IMR-90 (cell line): ENCODE measurements around the gene RALGPS1. TPM values are rescaled to one million over a fixed set of nuclear protein-coding genes. Genes with fewer than 3 reads are reported as not detected.

Experiments used
- ATAC-seq: fragments of 200-7000 bp; cut with Tn5 transposase; 2 replicates; pipeline ENCODE4 v1.9.1; 2020; ENCODE audit warnings: low read depth, mild to moderate bottlenecking, moderate library complexity
- BruUV-seq: library from RNA; stranded (reverse); fragments of 400-500 nt; replicated peaks from 2 replicates; lab custom pipeline; 2021; lab: Mats Ljungman, UMichigan
- CTCF ChIA-PET: fragments of 300-600 bp; formaldehyde crosslinking; extraction: SDS; loops from one replicate; lab custom pipeline; 2021; ENCODE audit warnings: antibody characterized with exemption; lab: Yijun Ruan, JAX
- POLR2A ChIA-PET: fragments of 300-600 bp; sonication (Branson Sonifier 250); formaldehyde crosslinking; loops from one replicate; lab custom pipeline; 2022; ENCODE audit warnings: antibody characterized with exemption; ENCODE audit not compliant: unreplicated experiment; lab: Charles Lee
- DNase-seq: peaks from one replicate; pipeline ENCODE4 v3.0.0; 2013
- H2AFZ ChIP-seq: replicated peaks from 2 replicates; pipeline ENCODE3; 2013; ENCODE audit warnings: low read length, mild to moderate bottlenecking; ENCODE audit not compliant: poor library complexity
- H2AK5ac ChIP-seq: 2 replicates; pipeline ENCODE4 v1.6.1; 2013; ENCODE audit warnings: low read depth, low read length, inconsistent platforms
- H2AK9ac ChIP-seq: replicated peaks from 2 replicates; pipeline ENCODE3; 2013; ENCODE audit warnings: mild to moderate bottlenecking, low read depth, low read length, moderate library complexity; ENCODE audit not compliant: poor library complexity
- H2BK120ac ChIP-seq: 2 replicates; pipeline ENCODE4 v1.6.1; 2013; ENCODE audit warnings: low read depth, low read length, inconsistent platforms
- H2BK15ac ChIP-seq: 3 replicates; pipeline ENCODE4 v1.6.1; 2013; ENCODE audit warnings: low read depth, low read length, inconsistent platforms
- H2BK20ac ChIP-seq: 2 replicates; pipeline ENCODE4 v1.6.1; 2013; ENCODE audit warnings: low read depth, mild to moderate bottlenecking, inconsistent platforms, low read length, moderate library complexity
- H2BK5ac ChIP-seq: 2 replicates; pipeline ENCODE4 v1.6.1; 2013; ENCODE audit warnings: mild to moderate bottlenecking, low read depth, low read length, inconsistent platforms; ENCODE audit not compliant: poor library complexity, severe bottlenecking
- H3K14ac ChIP-seq: replicated peaks from 2 replicates; pipeline ENCODE4 v1.6.1; 2013; ENCODE audit warnings: low read depth, low read length, inconsistent platforms
- H3K18ac ChIP-seq: 2 replicates; pipeline ENCODE4 v1.6.1; 2013; ENCODE audit warnings: low read depth, low read length, control low read depth
- H3K23ac ChIP-seq: 2 replicates; pipeline ENCODE4 v1.6.1; 2013; ENCODE audit warnings: low read depth, low read length, inconsistent platforms
- H3K27ac ChIP-seq: 2 replicates; pipeline ENCODE4 v1.5.1; 2013; ENCODE audit warnings: mild to moderate bottlenecking, control low read depth, low read length; ENCODE audit not compliant: insufficient read depth
- H3K27me3 ChIP-seq: 2 replicates; pipeline ENCODE4 v1.6.1; 2013; ENCODE audit warnings: low read length; ENCODE audit not compliant: control insufficient read depth, insufficient read depth
- H3K36me3 ChIP-seq: 2 replicates; pipeline ENCODE4 v1.6.1; 2013; ENCODE audit warnings: low read length, mixed read lengths; ENCODE audit not compliant: control insufficient read depth, insufficient read depth
- H3K4ac ChIP-seq: 2 replicates; pipeline ENCODE4 v1.6.1; 2013; ENCODE audit warnings: low read depth, low read length, inconsistent platforms
- H3K4me1 ChIP-seq: 2 replicates; pipeline ENCODE4 v1.6.1; 2013; ENCODE audit warnings: low read length, mixed read lengths; ENCODE audit not compliant: control insufficient read depth, insufficient read depth
- H3K4me2 ChIP-seq: 2 replicates; pipeline ENCODE4 v1.6.1; 2013; ENCODE audit warnings: low read depth, mild to moderate bottlenecking, control low read depth, low read length, moderate library complexity
- H3K4me3 ChIP-seq: 2 replicates; pipeline ENCODE4 v1.5.1; 2013; ENCODE audit warnings: low read depth, mild to moderate bottlenecking, control low read depth, low read length, moderate library complexity; ENCODE audit not compliant: insufficient read depth
- H3K56ac ChIP-seq: 2 replicates; pipeline ENCODE4 v1.6.1; 2013; ENCODE audit warnings: low read length, inconsistent platforms; ENCODE audit not compliant: insufficient read depth; ENCODE audit errors: extremely low read depth
- H3K79me1 ChIP-seq, 2 experiments: 2 replicates each; pipeline ENCODE4 v1.6.1; 2013; ENCODE audit warnings: low read length in 2 of 2, inconsistent platforms in 1 of 2, low read depth in 1 of 2
- H3K9ac ChIP-seq: 2 replicates; pipeline ENCODE4 v1.6.1; 2013; ENCODE audit warnings: low read depth, low read length, control low read depth
- H3K9me1 ChIP-seq: 2 replicates; pipeline ENCODE4 v1.6.1; 2013; ENCODE audit warnings: low read length, inconsistent platforms; ENCODE audit not compliant: insufficient read depth
- H3K9me3 ChIP-seq: 2 replicates; pipeline ENCODE4 v1.6.1; 2013; ENCODE audit warnings: low read length; ENCODE audit not compliant: control insufficient read depth, insufficient read depth
- H4K20me1 ChIP-seq: 2 replicates; pipeline ENCODE4 v1.6.1; 2013; ENCODE audit warnings: low read length, inconsistent platforms; ENCODE audit not compliant: insufficient read depth
- H4K5ac ChIP-seq: 2 replicates; pipeline ENCODE4 v1.6.1; 2013; ENCODE audit warnings: mild to moderate bottlenecking, low read depth, low read length, control low read depth
- H4K8ac ChIP-seq, 2 experiments: 2 replicates each; pipeline ENCODE4 v1.6.1; 2013; ENCODE audit warnings: low read depth in 2 of 2, low read length in 2 of 2, control low read depth in 1 of 2, inconsistent platforms in 1 of 2
- H4K91ac ChIP-seq: 2 replicates; pipeline ENCODE4 v1.6.1; 2013; ENCODE audit warnings: low read depth, low read length, inconsistent platforms; ENCODE audit not compliant: insufficient read depth
- BHLHE40 ChIP-seq: fragments of 150-350 bp; IDR thresholded peaks from 2 replicates; pipeline ENCODE4 v1.6.1; 2016; ENCODE audit warnings: mild to moderate bottlenecking, low read depth, low read length
- CEBPB ChIP-seq: IDR thresholded peaks from 2 replicates; pipeline ENCODE4 v1.6.1; 2012; ENCODE audit warnings: low read depth, low read length, improper control_type of control experiment
- MAFK ChIP-seq: IDR thresholded peaks from 2 replicates; pipeline ENCODE4 v1.6.1; 2012; ENCODE audit warnings: low read depth, low read length, improper control_type of control experiment
- NFE2L2 ChIP-seq: fragments of 150-350 bp; IDR thresholded peaks from 2 replicates; pipeline ENCODE4 v1.6.1; 2016; ENCODE audit warnings: low read depth, mild to moderate bottlenecking, low read length
- POLR2A ChIP-seq: IDR thresholded peaks from 2 replicates; pipeline ENCODE4 v1.6.1; 2012; ENCODE audit warnings: mild to moderate bottlenecking, low read depth, low read length
- RCOR1 ChIP-seq: IDR thresholded peaks from 2 replicates; pipeline ENCODE4 v1.6.1; 2012; ENCODE audit warnings: mild to moderate bottlenecking, low read length, improper control_type of control experiment; ENCODE audit not compliant: insufficient replicate concordance
- RFX5 ChIP-seq: IDR thresholded peaks from 2 replicates; pipeline ENCODE4 v1.8.0; 2012; ENCODE audit warnings: low read depth, mild to moderate bottlenecking, low read length, moderate library complexity
- SMC3 ChIP-seq: fragments of 150-350 bp; IDR thresholded peaks from 2 replicates; pipeline ENCODE4 v1.6.1; 2016; ENCODE audit warnings: low read depth, mild to moderate bottlenecking, antibody characterized with exemption, low read length, moderate library complexity
- WGBS, 2 experiments: methylation state at CpG; one replicate each; pipeline versions ENCODE4 v1.1.5 to v1.1.7; 2013; ENCODE audit warnings: missing lambda C conversion rate in 2 of 2; ENCODE audit not compliant: insufficient read length in 1 of 2; ENCODE audit errors: extremely low coverage in 2 of 2; 5-methylcytosine and 5-hydroxymethylcytosine counted together
- dilution Hi-C: fragments of 300-500 bp; cut with HindIII; formaldehyde crosslinking; loops from one replicate; pipeline ENCODE4 v1.14.3; 2018; ENCODE audit warnings: low sequenced_read_pairs; ENCODE audit not compliant: unreplicated experiment
- in situ Hi-C: fragments of 300-500 bp; cut with MboI; formaldehyde crosslinking; loops from 3 replicates; pipeline ENCODE4 v1.14.3; 2019; ENCODE audit warnings: low sequenced_read_pairs, inconsistent platforms, mixed read lengths
- intact Hi-C: fragments of 100-400 bp; cut with micrococcal nuclease; formaldehyde crosslinking; loops from 2 replicates; pipeline ENCODE4 v1.10.0; 2022
- polyA plus RNA-seq, 3 experiments: library from polyadenylated mRNA; depleted of rRNA; stranded (reverse); fragments of >200 nt; gene quantifications; 2 replicates each; pipeline ENCODE4 v1.2.3, GENCODE V29; 2012; ENCODE audit warnings: low replicate concordance in 1 of 3
- total RNA-seq: library from RNA; depleted of rRNA; stranded (reverse); fragments of >200 nt; gene quantifications from 2 replicates; pipeline ENCODE4 v1.2.3, GENCODE V29; 2012
- TF ChIP-seq, protein P1 (sequence below): fragments of 150-350 bp; IDR thresholded peaks from 2 replicates; pipeline ENCODE4 v1.6.1; 2016; ENCODE audit warnings: low read depth, mild to moderate bottlenecking, low read length, moderate library complexity, borderline replicate concordance

The RALGPS1 gene
- total and polyA plus RNA-seq, 2 of the 4 experiments (the other 2 are of a cell fraction), result 0.90 to 2.8 TPM

DNA sequence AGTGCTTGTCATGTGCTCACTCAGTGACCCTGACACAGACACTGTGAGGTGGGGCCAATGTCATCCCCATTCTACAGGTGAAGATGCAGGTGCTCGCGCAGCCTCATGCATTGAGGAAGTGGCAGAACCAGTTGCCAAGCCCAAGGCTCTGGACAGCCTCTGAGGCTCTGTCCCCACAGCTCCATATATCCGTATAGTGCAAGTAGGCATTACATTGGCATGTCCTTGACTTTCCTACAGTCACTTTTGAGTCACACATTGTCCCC lies 266.7 kb downstream of the RALGPS1 start:
- H3K4me1 ChIP-seq, result peaks cover 26% of the 10 kb centered on the region
- no peak overlapping the region for H3K27ac ChIP-seq
- peaks cover 4% of the 10 kb centered on the region for H3K9me1 ChIP-seq
- no peak overlapping the region for H3K23ac ChIP-seq
- no peaks in the 10 kb centered on the region for H3K9me3 ChIP-seq
- H2AK5ac ChIP-seq, result peak overlapping the region; percentile 43; the same call in 1 of the 2 replicates
- no peak overlapping the region; the same call in 1 of the 2 replicates for H4K91ac ChIP-seq
- no peak overlapping the region for H2BK20ac ChIP-seq
- in situ Hi-C loops (no loop called here), intact Hi-C loops (no loop called here), dilution Hi-C loops (no loop called here)
- no peaks in the 10 kb centered on the region for H3K36me3 ChIP-seq
- H3K56ac ChIP-seq, result no peak overlapping the region
- H3K4ac ChIP-seq, result no peak overlapping the region
- H2AK9ac ChIP-seq, result no peak overlapping the region
- no peaks in the 10 kb centered on the region for H3K79me1 ChIP-seq
- H4K8ac ChIP-seq, result no peak overlapping the region
- H4K20me1 ChIP-seq, result no peaks in the 10 kb centered on the region
- H3K27me3 ChIP-seq, result no peaks in the 10 kb centered on the region
- WGBS, 2 experiments, result 100% methylated on average over 2 of the region's 3 CpGs; no CpG with 5 or more reads in 1 of the 2 experiments
- TF ChIP-seq BHLHE40, result no peak
- TF ChIP-seq RCOR1, result no peak
- TF ChIP-seq, protein P1, sequence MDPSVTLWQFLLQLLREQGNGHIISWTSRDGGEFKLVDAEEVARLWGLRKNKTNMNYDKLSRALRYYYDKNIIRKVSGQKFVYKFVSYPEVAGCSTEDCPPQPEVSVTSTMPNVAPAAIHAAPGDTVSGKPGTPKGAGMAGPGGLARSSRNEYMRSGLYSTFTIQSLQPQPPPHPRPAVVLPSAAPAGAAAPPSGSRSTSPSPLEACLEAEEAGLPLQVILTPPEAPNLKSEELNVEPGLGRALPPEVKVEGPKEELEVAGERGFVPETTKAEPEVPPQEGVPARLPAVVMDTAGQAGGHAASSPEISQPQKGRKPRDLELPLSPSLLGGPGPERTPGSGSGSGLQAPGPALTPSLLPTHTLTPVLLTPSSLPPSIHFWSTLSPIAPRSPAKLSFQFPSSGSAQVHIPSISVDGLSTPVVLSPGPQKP, result no peak
- TF ChIP-seq POLR2A, result no peak
- TF ChIP-seq RFX5, result no peak
- TF ChIP-seq SMC3, result no peak
- no peak for TF ChIP-seq NFE2L2
- no peak for TF ChIP-seq MAFK
- no peak for TF ChIP-seq CEBPB
- ATAC-seq (no peak), DNase-seq (no peak)
- no peak overlapping the region for H4K5ac ChIP-seq
- POLR2A ChIA-PET, result no interaction called here
- H2BK15ac ChIP-seq, result no peak overlapping the region
- H2AFZ ChIP-seq, result no peak overlapping the region
- no peak overlapping the region for H2BK5ac ChIP-seq
- no peak overlapping the region for H3K14ac ChIP-seq
- no peak overlapping the region for H3K4me3 ChIP-seq
- no TSS peak for BruUV-seq
- no peak overlapping the region for H2BK120ac ChIP-seq
- H3K4me2 ChIP-seq, result no peak overlapping the region
- CTCF ChIA-PET, result no interaction called here
- H3K18ac ChIP-seq, result no peak overlapping the region
- H3K9ac ChIP-seq, result no peak overlapping the region
